Neural cell (in vitro differentiated cells): ENCODE data around the gene GAL3ST3.

Source experiments
- EZH2 ChIP-seq: fragments of 200-600, 300-800 bp; shearing (Covaris generic), sonication (generic); IDR thresholded peaks from 2 replicates; pipeline ENCODE4 v1.6.1; 2014; ENCODE audit warnings: antibody characterized with exemption, low read length, borderline replicate concordance, mild to moderate bottlenecking; ENCODE audit not compliant: insufficient read depth, poor library complexity, severe bottlenecking
- TF ChIP-seq, protein P1 (sequence below): fragments of 450-650 bp; IDR thresholded peaks from 2 replicates; pipeline ENCODE4 v1.5.1; 2014; ENCODE audit warnings: antibody characterized with exemption, mild to moderate bottlenecking, moderate library complexity; ENCODE audit not compliant: poor library complexity, severe bottlenecking

DNA sequence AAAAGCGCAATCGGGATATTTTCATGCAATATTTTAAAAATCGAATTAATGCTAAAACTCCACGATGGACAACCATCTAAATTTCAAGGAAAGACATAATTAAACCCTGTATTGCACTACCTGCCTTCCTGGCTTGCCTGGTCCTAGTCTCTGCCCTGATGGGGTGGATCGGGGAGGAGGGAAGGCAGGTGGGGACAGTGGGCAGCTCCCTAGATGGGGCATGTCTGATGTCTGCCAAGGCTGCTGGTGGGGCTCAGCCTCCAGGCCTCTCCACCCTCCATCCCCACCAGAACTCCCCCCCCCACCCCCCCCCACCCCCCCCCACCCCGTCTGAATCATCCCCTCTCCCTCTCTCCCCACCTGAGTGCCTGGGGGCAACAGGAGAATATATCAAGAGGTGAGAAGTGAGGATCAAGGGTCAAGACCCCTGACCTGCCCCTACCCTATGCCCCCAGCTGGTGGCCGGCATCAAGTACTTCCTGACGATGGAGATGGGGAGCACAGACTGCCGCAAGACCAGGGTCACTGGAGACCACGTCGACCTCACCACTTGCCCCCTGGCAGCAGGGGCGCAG is 36.5 kb downstream of the GAL3ST3 start:
- no peak for TF ChIP-seq EZH2
- TF ChIP-seq, protein P1, sequence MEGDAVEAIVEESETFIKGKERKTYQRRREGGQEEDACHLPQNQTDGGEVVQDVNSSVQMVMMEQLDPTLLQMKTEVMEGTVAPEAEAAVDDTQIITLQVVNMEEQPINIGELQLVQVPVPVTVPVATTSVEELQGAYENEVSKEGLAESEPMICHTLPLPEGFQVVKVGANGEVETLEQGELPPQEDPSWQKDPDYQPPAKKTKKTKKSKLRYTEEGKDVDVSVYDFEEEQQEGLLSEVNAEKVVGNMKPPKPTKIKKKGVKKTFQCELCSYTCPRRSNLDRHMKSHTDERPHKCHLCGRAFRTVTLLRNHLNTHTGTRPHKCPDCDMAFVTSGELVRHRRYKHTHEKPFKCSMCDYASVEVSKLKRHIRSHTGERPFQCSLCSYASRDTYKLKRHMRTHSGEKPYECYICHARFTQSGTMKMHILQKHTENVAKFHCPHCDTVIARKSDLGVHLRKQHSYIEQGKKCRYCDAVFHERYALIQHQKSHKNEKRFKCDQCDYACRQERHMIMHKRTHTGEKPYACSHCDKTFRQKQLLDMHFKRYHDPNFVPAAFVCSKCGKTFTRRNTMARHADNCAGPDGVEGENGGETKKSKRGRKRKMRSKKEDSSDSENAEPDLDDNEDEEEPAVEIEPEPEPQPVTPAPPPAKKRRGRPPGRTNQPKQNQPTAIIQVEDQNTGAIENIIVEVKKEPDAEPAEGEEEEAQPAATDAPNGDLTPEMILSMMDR, result no peak
